GM18858 (cell line): ENCODE measurements around the gene SLC2A9.
"Not testable (repeated sequence)": the region's sequence is repeated elsewhere in the genome, so short reads cannot be mapped to it uniquely, and the experiment has no call there.

Experiments
- ATAC-seq: cut with Tn5 transposase; IDR thresholded peaks from one replicate; pipeline ENCODE4 v1.9.1; 2021; ENCODE audit not compliant: unreplicated experiment

The SLC2A9 gene

GRCh38 chr4:9932771-9933170, 88.5 kb downstream of the SLC2A9 start:
- no peak for ATAC-seq

GRCh38 chr4:9931146-9931545, 90.2 kb downstream of the SLC2A9 start:
- ATAC-seq: no peak

GRCh38 chr4:9929111-9929510, 92.2 kb downstream of the SLC2A9 start:
- no peak for ATAC-seq

GRCh38 chr4:9927341-9928007, 93.8 kb downstream of the SLC2A9 start:
- ATAC-seq: no peak

- ATAC-seq: no peak
These were observed 94.7 kb downstream of the SLC2A9 start for GRCh38 chr4:9926586-9926985.

- ATAC-seq: no peak
These were observed 95.4 kb downstream of the SLC2A9 start for GRCh38 chr4:9925750-9926439.

GRCh38 chr4:9924750-9925149, 96.5 kb downstream of the SLC2A9 start:
- ATAC-seq: no peak

- no peak for ATAC-seq
These were observed 98.0 kb downstream of the SLC2A9 start for GRCh38 chr4:9923195-9923812.

GRCh38 chr4:9921326-9921725, 100.0 kb downstream of the SLC2A9 start:
- no peak for ATAC-seq

- no peak for ATAC-seq
These were observed 101.3 kb downstream of the SLC2A9 start for GRCh38 chr4:9920029-9920428.

GRCh38 chr4:9919047-9919446, 102.2 kb downstream of the SLC2A9 start:
- ATAC-seq: no peak

- no peak for ATAC-seq
These were observed 102.8 kb downstream of the SLC2A9 start for GRCh38 chr4:9918484-9918883.

GRCh38 chr4:9916937-9917336, 104.4 kb downstream of the SLC2A9 start:
- no peak for ATAC-seq

GRCh38 chr4:9916346-9916745, 105.0 kb downstream of the SLC2A9 start:
- ATAC-seq: no peak

GRCh38 chr4:9913846-9914245, 107.5 kb downstream of the SLC2A9 start:
- ATAC-seq: no peak

- no peak for ATAC-seq
These were observed 114.3 kb downstream of the SLC2A9 start for GRCh38 chr4:9906996-9907395.

GRCh38 chr4:9904976-9905587, 116.2 kb downstream of the SLC2A9 start:
- no peak for ATAC-seq

GRCh38 chr4:9903317-9903716, 118.0 kb downstream of the SLC2A9 start:
- no peak for ATAC-seq

- ATAC-seq: no peak
These were observed 120.0 kb downstream of the SLC2A9 start for GRCh38 chr4:9901257-9901656.

GRCh38 chr4:9900633-9901032, 120.7 kb downstream of the SLC2A9 start:
- not testable (repeated sequence) for ATAC-seq

GRCh38 chr4:9899306-9900055, 121.8 kb downstream of the SLC2A9 start:
- no peak for ATAC-seq
